MM.1S (cell line): ENCODE data around the gene MNX1.

Experiments used
- DNase-seq: peaks from one replicate; pipeline ENCODE4 v3.0.0-alpha.2; 2015
- H2AFZ ChIP-seq: fragments of 300-600 bp; sonication (generic); 2 replicates; pipeline ENCODE4 v1.6.0; 2016; ENCODE audit warnings: antibody characterized with exemption, low read length
- H3F3A ChIP-seq: fragments of 300-600 bp; sonication (generic); 2 replicates; pipeline ENCODE4 v1.6.1; 2016; ENCODE audit warnings: mild to moderate bottlenecking, antibody characterized with exemption, low read length, moderate library complexity, mixed read lengths; ENCODE audit not compliant: insufficient read depth
- H3K27ac ChIP-seq: fragments of 300-600 bp; sonication (generic); 2 replicates; pipeline ENCODE4 v1.5.1; 2016; ENCODE audit warnings: mild to moderate bottlenecking, low read length
- H3K27me3 ChIP-seq: fragments of 300-600 bp; sonication (generic); replicated peaks from 2 replicates; pipeline ENCODE4 v1.6.0; 2016; ENCODE audit warnings: low read length; ENCODE audit not compliant: insufficient read depth
- H3K36me3 ChIP-seq: fragments of 300-600 bp; sonication (generic); replicated peaks from 2 replicates; pipeline ENCODE4 v1.6.1; 2016; ENCODE audit warnings: mild to moderate bottlenecking, low read length, mixed read lengths; ENCODE audit not compliant: insufficient read depth
- H3K4me1 ChIP-seq: fragments of 300-600 bp; sonication (generic); 2 replicates; pipeline ENCODE4 v1.6.1; 2016; ENCODE audit warnings: low read length, mixed read lengths
- H3K4me2 ChIP-seq: fragments of 300-600 bp; sonication (generic); 2 replicates; pipeline ENCODE4 v1.6.0; 2016; ENCODE audit warnings: low read depth, low read length
- H3K4me3 ChIP-seq: fragments of 300-600 bp; sonication (generic); 2 replicates; pipeline ENCODE4 v1.5.1; 2016; ENCODE audit warnings: low read length, mixed read lengths
- H3K79me2 ChIP-seq: fragments of 300-600 bp; sonication (generic); 2 replicates; pipeline ENCODE4 v1.6.1; 2016; ENCODE audit warnings: mixed run types, low read length, mixed read lengths
- H3K9ac ChIP-seq: fragments of 300-600 bp; sonication (generic); 2 replicates; pipeline ENCODE4 v1.6.1; 2016; ENCODE audit warnings: low read length, mixed read lengths
- H3K9me2 ChIP-seq: fragments of 300-600 bp; sonication (generic); replicated peaks from 2 replicates; pipeline ENCODE4 v1.6.1; 2016; ENCODE audit warnings: mild to moderate bottlenecking, low read length, mixed read lengths; ENCODE audit not compliant: insufficient read depth
- H3K9me3 ChIP-seq: fragments of 300-600 bp; sonication (generic); replicated peaks from 2 replicates; pipeline ENCODE4 v1.6.1; 2016; ENCODE audit warnings: mild to moderate bottlenecking, low read length, mixed read lengths; ENCODE audit not compliant: insufficient read depth
- H4K20me1 ChIP-seq: fragments of 300-600 bp; sonication (generic); 2 replicates; pipeline ENCODE4 v1.6.1; 2016; ENCODE audit warnings: mild to moderate bottlenecking, low read length, moderate library complexity, mixed read lengths; ENCODE audit not compliant: insufficient read depth
- EZH2 ChIP-seq: fragments of 300-600 bp; sonication (generic); optimal IDR thresholded peaks from 2 replicates; pipeline ENCODE3; 2017; ENCODE audit warnings: low read depth, mild to moderate bottlenecking, antibody characterized with exemption, low read length, mixed read lengths
- EZH2phosphoT487 ChIP-seq: fragments of 300-600 bp; sonication (generic); IDR thresholded peaks from 2 replicates; pipeline ENCODE4 v1.6.1; 2018; ENCODE audit warnings: antibody characterized with exemption, low read length
- TF ChIP-seq, protein P1 (sequence below): fragments of 300-600 bp; sonication (generic); IDR thresholded peaks from 2 replicates; pipeline ENCODE4 v1.5.1; 2016; ENCODE audit warnings: antibody characterized with exemption, low read length, mixed read lengths

The MNX1 gene

DNA sequence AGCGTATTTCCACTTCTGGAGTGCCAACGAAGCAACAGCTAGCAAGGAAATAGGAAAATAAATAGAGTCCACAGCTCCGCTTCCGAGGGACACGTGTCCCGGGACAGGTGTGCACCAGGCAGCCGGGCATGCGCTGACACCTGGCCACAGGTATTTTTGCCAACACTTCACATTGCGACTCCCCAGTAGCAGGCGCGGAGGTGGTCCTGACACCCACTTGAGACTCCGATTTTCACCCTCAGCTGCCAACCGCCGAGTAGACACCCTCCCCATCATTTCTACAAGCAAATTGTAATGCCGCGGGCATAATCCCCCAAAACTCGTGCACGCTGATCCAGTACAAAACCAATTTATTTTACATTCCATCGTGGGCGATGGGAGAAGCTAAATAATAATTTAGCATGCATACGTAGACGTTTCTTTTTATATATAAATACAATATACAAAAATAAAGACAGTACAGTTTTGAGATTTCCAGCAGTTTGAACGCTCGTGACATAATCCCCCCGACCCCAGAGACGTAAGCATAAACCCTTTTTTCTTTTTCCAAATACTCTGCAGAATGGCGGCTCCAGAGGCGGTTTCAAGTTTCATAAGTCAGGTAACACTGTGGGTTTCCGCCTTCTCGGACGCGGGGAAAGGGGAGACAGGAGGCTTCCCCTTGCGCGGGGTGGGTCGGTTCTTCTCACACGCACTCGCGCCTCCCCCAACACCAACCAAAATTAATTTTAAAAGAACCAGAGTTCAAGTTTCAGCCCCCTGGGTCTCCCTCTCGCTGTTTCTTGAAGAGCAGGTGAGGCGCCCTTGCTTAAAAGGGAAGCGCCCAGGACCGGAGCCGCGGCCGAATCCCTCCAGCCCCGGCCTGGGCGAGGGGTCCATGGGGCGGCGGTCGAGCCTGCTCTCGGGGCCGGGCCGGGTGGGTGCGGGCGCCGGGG lies 5.7 kb downstream of the MNX1 start:
- Histone ChIP-seq H3K4me1 (0 out of 2 replicates have a peak, but pooled peaks cover 6% of the 10 kb centered on the region), H3K27ac (no peak overlapping the region), H3F3A (no peaks in the 10 kb centered on the region), H3K4me3 (no peak overlapping the region), H3K9me2 (no peaks in the 10 kb centered on the region), H3K9ac (no peak overlapping the region), H3K79me2 (peaks cover 12% of the 10 kb centered on the region), H3K36me3 (no peaks in the 10 kb centered on the region), H3K4me2 (no peak overlapping the region), H4K20me1 (no peaks in the 10 kb centered on the region), H3K27me3 (peaks cover 32% of the 10 kb centered on the region), H3K9me3 (no peaks in the 10 kb centered on the region), H2AFZ (no peak overlapping the region)
- DNase-seq = peak; percentile 4
- no peak for TF ChIP-seq EZH2
- TF ChIP-seq EZH2phosphoT487 = no peak
- TF ChIP-seq, protein P1, sequence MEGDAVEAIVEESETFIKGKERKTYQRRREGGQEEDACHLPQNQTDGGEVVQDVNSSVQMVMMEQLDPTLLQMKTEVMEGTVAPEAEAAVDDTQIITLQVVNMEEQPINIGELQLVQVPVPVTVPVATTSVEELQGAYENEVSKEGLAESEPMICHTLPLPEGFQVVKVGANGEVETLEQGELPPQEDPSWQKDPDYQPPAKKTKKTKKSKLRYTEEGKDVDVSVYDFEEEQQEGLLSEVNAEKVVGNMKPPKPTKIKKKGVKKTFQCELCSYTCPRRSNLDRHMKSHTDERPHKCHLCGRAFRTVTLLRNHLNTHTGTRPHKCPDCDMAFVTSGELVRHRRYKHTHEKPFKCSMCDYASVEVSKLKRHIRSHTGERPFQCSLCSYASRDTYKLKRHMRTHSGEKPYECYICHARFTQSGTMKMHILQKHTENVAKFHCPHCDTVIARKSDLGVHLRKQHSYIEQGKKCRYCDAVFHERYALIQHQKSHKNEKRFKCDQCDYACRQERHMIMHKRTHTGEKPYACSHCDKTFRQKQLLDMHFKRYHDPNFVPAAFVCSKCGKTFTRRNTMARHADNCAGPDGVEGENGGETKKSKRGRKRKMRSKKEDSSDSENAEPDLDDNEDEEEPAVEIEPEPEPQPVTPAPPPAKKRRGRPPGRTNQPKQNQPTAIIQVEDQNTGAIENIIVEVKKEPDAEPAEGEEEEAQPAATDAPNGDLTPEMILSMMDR = no peak

DNA sequence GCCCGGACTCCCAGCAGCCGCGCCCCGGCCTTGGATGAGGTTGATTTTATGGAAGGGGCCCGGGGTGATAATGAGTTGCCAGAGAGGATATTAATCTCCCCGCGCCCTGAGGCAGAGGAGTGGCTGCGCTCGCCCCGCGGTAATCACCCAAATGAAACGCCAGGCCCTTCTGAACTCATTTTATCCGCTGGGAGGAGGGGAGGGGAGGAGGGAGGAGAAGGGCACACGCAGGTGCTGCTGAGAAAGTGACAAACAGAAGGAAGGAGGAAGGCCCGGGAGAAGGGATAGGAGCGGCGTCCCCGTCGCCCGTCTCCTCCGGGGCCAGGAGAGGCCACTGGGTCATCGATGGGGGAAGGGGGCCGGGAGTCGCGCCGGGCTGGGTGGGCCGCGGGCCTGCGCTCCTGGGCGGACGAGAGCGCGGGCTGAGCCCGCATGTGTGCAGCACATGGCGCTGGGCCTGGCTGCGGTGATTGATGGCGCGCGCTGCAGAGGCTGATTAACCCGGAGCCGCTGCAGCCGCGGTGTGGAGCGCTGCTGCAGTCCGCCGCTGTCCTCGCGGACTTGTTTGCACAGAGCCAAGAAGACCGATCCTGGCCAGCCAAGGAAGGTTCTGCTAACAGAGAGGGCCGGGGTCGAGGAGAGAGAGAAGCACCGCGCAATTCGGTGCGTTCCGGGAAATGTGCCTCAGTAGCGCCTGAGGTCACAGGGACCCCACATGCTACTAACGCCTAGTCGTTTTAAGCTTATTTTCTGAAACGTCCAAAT lies 6.5 kb downstream of the MNX1 start:
- H3F3A ChIP-seq = no peaks in the 10 kb centered on the region
- TF ChIP-seq EZH2 (no peak), EZH2phosphoT487 (no peak)
- TF ChIP-seq, protein P1 = no peak
- no peaks in the 10 kb centered on the region for H4K20me1 ChIP-seq
- 0 out of 2 replicates have a peak, but pooled peaks cover 1% of the 10 kb centered on the region for H3K4me1 ChIP-seq
- no peaks in the 10 kb centered on the region for H3K36me3 ChIP-seq
- H3K9me2 ChIP-seq = no peaks in the 10 kb centered on the region
- H3K27me3 ChIP-seq = peaks cover 32% of the 10 kb centered on the region
- H3K4me3 ChIP-seq = no peak overlapping the region
- H3K9ac ChIP-seq = no peak overlapping the region
- DNase-seq = peak; percentile 8
- peaks cover 6% of the 10 kb centered on the region; the same call in 1 of the 2 replicates for H3K79me2 ChIP-seq
- H2AFZ ChIP-seq = no peak overlapping the region
- no peak overlapping the region for H3K27ac ChIP-seq
- H3K4me2 ChIP-seq = no peak overlapping the region
- no peaks in the 10 kb centered on the region for H3K9me3 ChIP-seq

DNA sequence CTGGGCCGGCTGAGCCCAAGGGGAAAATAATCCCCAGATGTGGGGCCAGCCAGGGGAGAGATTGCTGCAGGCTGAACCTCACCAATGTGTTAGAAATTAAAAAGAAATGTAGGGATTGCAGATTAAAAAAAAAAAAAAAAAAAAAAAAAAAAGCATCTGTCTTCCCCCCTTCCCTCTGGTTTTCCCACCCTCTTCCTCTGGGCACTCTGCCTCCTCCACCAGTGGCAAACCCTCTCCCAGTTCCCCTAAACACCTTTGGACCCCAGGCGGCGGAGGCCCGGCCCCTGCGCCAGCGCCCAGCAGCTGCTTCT lies 7.1 kb downstream of the MNX1 start:
- no peaks in the 10 kb centered on the region for H4K20me1 ChIP-seq
- H3K27me3 ChIP-seq = peaks cover 32% of the 10 kb centered on the region
- no peak overlapping the region for H3K4me2 ChIP-seq

More for the DNA sequence above, 7.1 kb downstream of the MNX1 start:
- no peak overlapping the region for H2AFZ ChIP-seq
- no peaks in the 10 kb centered on the region for H3K9me3 ChIP-seq
- H3K9ac ChIP-seq = no peak overlapping the region
- no peaks in the 10 kb centered on the region for H3K9me2 ChIP-seq
- H3F3A ChIP-seq = no peaks in the 10 kb centered on the region
- H3K4me1 ChIP-seq = no peaks in the 10 kb centered on the region
- 0 out of 2 replicates have a peak, but pooled peaks cover 4% of the 10 kb centered on the region for H3K79me2 ChIP-seq
- no peaks in the 10 kb centered on the region for H3K36me3 ChIP-seq
- peak; percentile 0 for DNase-seq
- H3K4me3 ChIP-seq = no peak overlapping the region
- H3K27ac ChIP-seq = no peak overlapping the region
- TF ChIP-seq EZH2 = no peak
- TF ChIP-seq EZH2phosphoT487 = no peak
- TF ChIP-seq, protein P1 = no peak
